GM23338 (cell line): ENCODE data around the gene RNF183. TPM values are rescaled to one million over a fixed set of nuclear protein-coding genes. Genes with fewer than 3 reads are reported as not detected.

Experiments
- ATAC-seq: fragments of 200-7000 bp; cut with Tn5 transposase; 3 replicates; pipeline ENCODE4 v1.9.1; 2020
- DNase-seq: peaks from one replicate; pipeline ENCODE4 v3.0.0-alpha.2; 2015; ENCODE audit warnings: low spot score
- H2AFZ ChIP-seq: fragments of 200-600 bp; sonication (generic); 2 replicates; pipeline ENCODE4 v1.8.0; 2016; ENCODE audit warnings: antibody characterized with exemption, mild to moderate bottlenecking, moderate library complexity
- H3F3A ChIP-seq: fragments of 200-600 bp; sonication (generic); replicated peaks from 2 replicates; pipeline ENCODE4 v1.8.0; 2017; ENCODE audit warnings: antibody characterized with exemption, mixed run types, low read depth
- H3K27ac ChIP-seq: fragments of 200-600 bp; sonication (generic); 2 replicates; pipeline ENCODE4 v1.6.1; 2016; ENCODE audit warnings: low read depth
- H3K27me3 ChIP-seq: fragments of 200-600 bp; sonication (generic); 2 replicates; pipeline ENCODE4 v1.8.0; 2016; ENCODE audit warnings: mild to moderate bottlenecking, mixed run types, moderate library complexity; ENCODE audit not compliant: insufficient read depth
- H3K36me3 ChIP-seq: fragments of 200-600 bp; sonication (generic); 2 replicates; pipeline ENCODE4 v1.8.0; 2016; ENCODE audit warnings: mild to moderate bottlenecking; ENCODE audit not compliant: insufficient read depth
- H3K4me1 ChIP-seq: fragments of 200-600 bp; sonication (generic); 2 replicates; pipeline ENCODE4 v1.8.0; 2016; ENCODE audit warnings: mild to moderate bottlenecking, moderate library complexity; ENCODE audit not compliant: insufficient read depth
- H3K4me2 ChIP-seq: fragments of 200-600 bp; sonication (generic); 2 replicates; pipeline ENCODE4 v1.7.1; 2017; ENCODE audit warnings: mixed run types
- H3K4me3 ChIP-seq: fragments of 200-600 bp; sonication (generic); 2 replicates; pipeline ENCODE4 v1.6.1; 2016; ENCODE audit warnings: mixed run types
- H3K79me2 ChIP-seq: fragments of 200-600 bp; sonication (generic); replicated peaks from 2 replicates; pipeline ENCODE4 v1.8.0; 2017; ENCODE audit warnings: mild to moderate bottlenecking; ENCODE audit not compliant: insufficient read depth
- H3K9me2 ChIP-seq: fragments of 200-600 bp; sonication (generic); 2 replicates; pipeline ENCODE4 v1.8.0; 2017; ENCODE audit not compliant: insufficient read depth
- H4K20me1 ChIP-seq: fragments of 200-600 bp; sonication (generic); replicated peaks from 2 replicates; pipeline ENCODE4 v1.8.0; 2017; ENCODE audit warnings: mild to moderate bottlenecking; ENCODE audit not compliant: insufficient read depth
- H3K27ac Mint-ChIP-seq: 2 replicates; pipeline ENCODE4 v1.8.0; 2020; ENCODE audit warnings: inconsistent platforms, mild to moderate bottlenecking, moderate library complexity, mixed read lengths
- H3K27me3 Mint-ChIP-seq: 3 replicates; pipeline ENCODE4 v1.8.0; 2022; ENCODE audit warnings: low read depth, mild to moderate bottlenecking, moderate library complexity, mixed read lengths, inconsistent platforms; ENCODE audit not compliant: insufficient read depth, poor library complexity
- H3K36me3 Mint-ChIP-seq: 3 replicates; pipeline ENCODE4 v1.8.0; 2021; ENCODE audit warnings: low read depth, mild to moderate bottlenecking, inconsistent platforms, moderate library complexity, mixed read lengths
- H3K4me1 Mint-ChIP-seq: 3 replicates; pipeline ENCODE4 v1.8.0; 2020; ENCODE audit warnings: mild to moderate bottlenecking, inconsistent platforms, mixed read lengths
- H3K4me3 Mint-ChIP-seq: 3 replicates; pipeline ENCODE4 v1.8.0; 2021; ENCODE audit warnings: moderate library complexity, mild to moderate bottlenecking, inconsistent platforms, mixed read lengths
- H3K9me3 Mint-ChIP-seq: 3 replicates; pipeline ENCODE4 v1.8.0; 2020; ENCODE audit warnings: moderate library complexity, mild to moderate bottlenecking, inconsistent platforms, mixed read lengths
- CTCF ChIP-seq, 2 experiments: fragments of 200-600 bp in 1 of 2; sonication (generic) in 1 of 2; conservative IDR thresholded peaks; 2 replicates each; pipeline versions ENCODE4 v1.5.1 to v1.6.1; 2016 to 2017; ENCODE audit warnings: antibody characterized with exemption in 2 of 2, low read depth in 2 of 2, mild to moderate bottlenecking in 2 of 2, moderate library complexity in 1 of 2
- ETS1 ChIP-seq: IDR thresholded peaks from 2 replicates; pipeline ENCODE4 v1.6.1; 2016; ENCODE audit warnings: antibody characterized with exemption
- JUNB ChIP-seq: IDR thresholded peaks from one replicate; pipeline ENCODE4 v1.6.1; 2016; ENCODE audit warnings: antibody characterized with exemption; ENCODE audit not compliant: unreplicated experiment
- POLR2AphosphoS5 ChIP-seq: IDR thresholded peaks from 2 replicates; pipeline ENCODE4 v1.6.1; 2016; ENCODE audit warnings: antibody characterized with exemption, low read depth
- ZNF114 ChIP-seq: fragments of 250-450 bp; sonication (Bioruptor Pico); IDR thresholded peaks from 2 replicates; pipeline ENCODE4 v1.5.0; 2020; ENCODE audit warnings: mild to moderate bottlenecking, moderate library complexity
- ZNF331 ChIP-seq: fragments of 250-450 bp; sonication (Bioruptor Pico); IDR thresholded peaks from 2 replicates; pipeline ENCODE4 v1.5.0; 2020; ENCODE audit warnings: low read depth, mild to moderate bottlenecking, moderate library complexity
- polyA plus RNA-seq: library from polyadenylated mRNA; unstranded; fragments of >200 nt; fragmentation: Nextera tagmentation; extraction: Ambion mirVana; gene quantifications from 2 replicates; pipeline ENCODE4 v1.2.1, GENCODE V29; 2016
- total RNA-seq: library from RNA; depleted of rRNA; stranded (reverse); fragments of >200 nt; shearing (Covaris generic); gene quantifications from 2 replicates; pipeline ENCODE4 v1.2.3, GENCODE V29; 2014

The RNF183 gene
- total and polyA plus RNA-seq, 2 experiments from 2014 or later = 0.42 TPM; not detected in 1

GRCh38 chr9:113293285-113293878, 9.8 kb downstream of the RNF183 start:
- TF ChIP-seq CTCF (conservative IDR thresholded peaks at IDR 0.05; ENCODE audit: low read depth in 2 of 2) (no peak), POLR2AphosphoS5 (no peak)
- DNase-seq (no peak), ATAC-seq (no peak)
- Histone ChIP-seq H3K79me2 (no peaks in the 10 kb centered on the region), H3K27me3 (no peaks in the 10 kb centered on the region), H3K9me2 (no peaks in the 10 kb centered on the region), H3K27ac (no peak overlapping the region), H3K4me2 (no peak overlapping the region), H3F3A (no peaks in the 10 kb centered on the region), H3K36me3 (peaks cover 46% of the 10 kb centered on the region), H2AFZ (no peak overlapping the region), H3K4me1 (no peaks in the 10 kb centered on the region), H4K20me1 (no peaks in the 10 kb centered on the region), H3K4me3 (no peak overlapping the region)
- Mint-ChIP-seq H3K9me3 (no peaks in the 10 kb centered on the region), H3K36me3 (peaks cover 49% of the 10 kb centered on the region), H3K27me3 (peaks cover 4% of the 10 kb centered on the region), H3K27ac (no peak overlapping the region), H3K4me3 (no peak overlapping the region), H3K4me1 (no peaks in the 10 kb centered on the region; the same call in 2 of the 3 replicates)

GRCh38 chr9:113290052-113290607, 13.0 kb downstream of the RNF183 start:
- Mint-ChIP-seq H3K4me3 (no peak overlapping the region), H3K36me3 (peaks cover 73% of the 10 kb centered on the region), H3K27me3 (no peaks in the 10 kb centered on the region), H3K4me1 (no peaks in the 10 kb centered on the region), H3K27ac (no peak overlapping the region), H3K9me3 (no peaks in the 10 kb centered on the region)
- no peaks in the 10 kb centered on the region for H3K9me2 ChIP-seq
- H3K4me1 ChIP-seq = no peaks in the 10 kb centered on the region
- no peak for ATAC-seq
- H3K4me3 ChIP-seq = no peak overlapping the region
- H4K20me1 ChIP-seq = 0 out of 2 replicates have a peak, but pooled peaks cover 4% of the 10 kb centered on the region
- no peaks in the 10 kb centered on the region for H3F3A ChIP-seq
- H2AFZ ChIP-seq = no peak overlapping the region
- H3K27me3 ChIP-seq = no peaks in the 10 kb centered on the region
- no peak overlapping the region for H3K27ac ChIP-seq
- TF ChIP-seq ZNF331 (CRISPR knock-in tag) (no peak), JUNB (no peak), ZNF114 (CRISPR knock-in tag) (no peak)
- no peak for DNase-seq
- H3K79me2 ChIP-seq = no peaks in the 10 kb centered on the region
- no peak overlapping the region for H3K4me2 ChIP-seq
- peaks cover 72% of the 10 kb centered on the region for H3K36me3 ChIP-seq

- no peaks in the 10 kb centered on the region for H3K79me2 ChIP-seq
- H3K4me2 ChIP-seq = no peak overlapping the region
- Mint-ChIP-seq H3K9me3 (no peaks in the 10 kb centered on the region), H3K4me1 (no peaks in the 10 kb centered on the region), H3K27ac (no peak overlapping the region), H3K27me3 (no peaks in the 10 kb centered on the region), H3K36me3 (peaks cover 83% of the 10 kb centered on the region), H3K4me3 (no peak overlapping the region)
- H3K9me2 ChIP-seq = no peaks in the 10 kb centered on the region
- no peaks in the 10 kb centered on the region for H3K27me3 ChIP-seq
- H3F3A ChIP-seq = no peaks in the 10 kb centered on the region
- no peak overlapping the region for H3K27ac ChIP-seq
- ATAC-seq (no peak), DNase-seq (no peak)
- no peak overlapping the region for H2AFZ ChIP-seq
- H3K4me1 ChIP-seq = no peaks in the 10 kb centered on the region
- no peak for TF ChIP-seq ETS1
- no peak for TF ChIP-seq POLR2AphosphoS5
- H4K20me1 ChIP-seq = peaks cover 12% of the 10 kb centered on the region
- H3K36me3 ChIP-seq = peaks cover 81% of the 10 kb centered on the region
- no peak overlapping the region for H3K4me3 ChIP-seq
Measured at GRCh38 chr9:113289091-113289490, 14.1 kb downstream of the RNF183 start.
